HPDE6-E6E7 (cell line): ENCODE data around the gene NUP85.
"Not testable (repeated sequence)": the region's sequence is repeated elsewhere in the genome, so short reads cannot be mapped to it uniquely, and the experiment has no call there.

Source experiments
- DNase-seq: peaks from one replicate; pipeline ENCODE4 v3.0.0; 2011; ENCODE audit warnings: missing footprints; ENCODE audit errors: extremely low spot score

Gene NUP85

DNA sequence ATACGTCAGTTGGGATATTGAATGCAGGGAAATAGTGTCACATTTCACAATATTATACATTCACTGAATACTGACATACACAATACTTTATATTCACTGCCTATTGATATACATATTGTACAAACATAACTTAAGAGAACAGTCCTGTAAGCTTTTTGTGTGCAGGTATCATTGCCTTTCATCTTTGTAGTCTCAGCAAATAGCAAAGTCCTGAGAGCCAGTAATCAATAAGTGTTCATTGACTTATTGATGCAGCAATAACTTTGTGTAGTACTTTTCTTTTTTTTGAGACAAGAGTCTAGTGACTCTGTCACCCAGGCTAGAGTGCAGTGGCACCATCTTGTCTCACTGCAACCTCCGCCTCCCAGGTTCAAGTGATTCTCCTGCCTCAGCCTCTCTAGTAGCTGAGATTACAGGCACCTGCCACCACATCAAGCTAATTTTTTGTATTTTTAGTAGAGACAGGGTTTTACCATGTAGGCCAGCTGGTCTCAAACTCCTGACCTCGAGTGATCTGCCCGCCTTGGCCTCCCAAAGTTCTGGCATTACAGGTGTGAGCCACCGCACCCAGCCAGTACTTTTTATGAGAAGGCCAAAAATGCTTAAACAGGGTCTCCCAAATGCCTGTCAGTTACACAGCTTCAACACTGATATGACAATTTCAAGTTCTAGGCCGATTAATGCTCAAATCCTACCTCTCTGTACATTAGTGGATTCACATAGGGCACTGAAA, 5.4 kb upstream of the NUP85 start:
- no peak for DNase-seq

DNA sequence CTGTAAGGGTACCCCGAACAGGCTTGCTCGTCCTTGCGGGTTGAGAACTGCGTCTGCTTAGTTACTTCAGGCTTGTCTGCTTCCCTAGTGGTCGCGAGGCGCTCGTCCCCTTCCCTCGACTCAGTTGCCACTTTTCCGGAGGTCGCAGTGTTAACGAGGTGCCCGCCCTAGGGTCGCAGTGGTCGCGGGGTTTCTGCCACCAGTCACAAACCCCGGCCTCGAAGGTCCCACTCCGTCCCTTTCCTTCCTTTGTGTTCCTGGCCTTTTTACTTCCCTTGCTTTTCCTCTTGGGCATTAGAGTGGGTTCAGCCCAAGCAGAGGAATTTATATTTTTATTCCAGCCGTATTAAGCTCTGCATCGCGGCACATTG, 299 bp downstream of the NUP85 start:
- DNase-seq = no peak

DNA sequence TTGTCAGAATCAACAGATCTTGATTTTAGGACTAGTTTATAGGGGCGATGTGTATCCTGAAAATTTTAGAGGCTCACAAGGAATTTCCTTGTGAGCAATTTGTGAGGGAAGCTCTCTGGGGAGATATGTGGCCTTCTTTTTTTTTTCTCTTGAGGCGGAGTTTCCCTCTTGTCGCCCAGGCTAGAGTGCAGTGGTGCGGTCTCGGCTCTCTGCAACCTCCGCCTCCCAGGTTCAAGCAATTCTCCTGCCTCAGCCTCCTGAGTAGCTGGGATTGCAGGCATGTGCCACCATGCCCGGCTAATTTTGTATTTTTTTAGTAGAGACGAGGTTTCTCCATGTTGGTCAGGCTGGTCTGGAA, 1.6 kb downstream of the NUP85 start:
- not testable (repeated sequence) for DNase-seq

DNA sequence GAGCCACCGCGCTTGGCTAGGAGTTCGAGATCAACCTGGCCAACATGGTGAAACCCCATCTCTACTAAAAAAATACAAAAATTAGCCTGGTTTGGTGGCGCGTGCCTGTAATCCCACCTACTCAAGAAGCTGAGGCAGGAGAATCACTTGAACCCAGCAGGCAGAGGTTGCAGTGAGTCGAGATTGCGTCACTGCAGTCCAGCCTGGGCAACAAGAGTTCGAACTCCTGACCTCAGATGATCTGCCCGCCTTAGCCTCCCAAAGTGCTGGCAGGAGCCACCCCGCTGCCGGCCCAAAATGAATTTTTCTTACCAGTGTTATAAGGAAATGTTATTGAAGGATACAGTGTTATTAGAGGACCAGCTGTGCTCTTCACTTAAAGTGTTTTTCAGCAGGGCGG, 2.3 kb downstream of the NUP85 start:
- DNase-seq = no peak

DNA sequence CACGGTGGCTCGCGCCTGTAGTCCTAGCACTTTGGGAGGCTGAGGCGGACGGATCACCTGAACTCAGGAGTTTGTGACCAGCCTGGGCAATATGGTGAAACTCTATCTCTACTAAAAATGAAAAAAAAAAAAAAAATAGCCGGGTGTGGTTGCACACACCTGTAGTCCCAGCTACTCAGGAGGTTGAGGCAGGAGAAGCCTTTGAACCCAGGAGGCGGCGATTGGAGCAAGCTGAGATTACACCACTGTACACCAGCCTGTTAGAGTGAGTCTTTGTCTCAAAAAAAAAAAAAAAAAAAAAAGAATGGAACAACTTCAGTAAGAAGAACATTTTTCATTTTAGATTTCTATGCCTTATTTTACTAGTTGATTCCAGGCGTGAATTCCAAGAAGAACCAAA, 2.7 kb downstream of the NUP85 start:
- no peak for DNase-seq

DNA sequence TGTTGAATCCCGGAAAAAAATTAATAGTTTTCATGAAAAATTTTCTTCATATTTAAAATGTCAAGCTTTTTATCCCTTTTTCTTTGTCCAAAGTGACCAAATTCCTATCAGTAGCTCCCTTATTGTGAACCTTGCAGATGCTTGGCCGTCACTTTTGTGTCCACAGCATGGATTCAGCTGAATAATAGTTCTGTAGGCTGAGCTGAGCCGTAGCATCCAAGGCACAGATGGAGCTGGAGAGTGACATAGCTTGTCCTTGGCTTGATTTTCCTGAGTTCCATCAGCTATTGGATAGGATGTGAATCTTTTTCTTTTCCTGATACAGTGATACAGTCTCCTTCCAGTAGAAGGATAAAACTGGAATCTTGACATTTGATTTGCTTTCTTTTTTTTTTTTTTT, 3.6 kb downstream of the NUP85 start:
- DNase-seq = no peak

DNA sequence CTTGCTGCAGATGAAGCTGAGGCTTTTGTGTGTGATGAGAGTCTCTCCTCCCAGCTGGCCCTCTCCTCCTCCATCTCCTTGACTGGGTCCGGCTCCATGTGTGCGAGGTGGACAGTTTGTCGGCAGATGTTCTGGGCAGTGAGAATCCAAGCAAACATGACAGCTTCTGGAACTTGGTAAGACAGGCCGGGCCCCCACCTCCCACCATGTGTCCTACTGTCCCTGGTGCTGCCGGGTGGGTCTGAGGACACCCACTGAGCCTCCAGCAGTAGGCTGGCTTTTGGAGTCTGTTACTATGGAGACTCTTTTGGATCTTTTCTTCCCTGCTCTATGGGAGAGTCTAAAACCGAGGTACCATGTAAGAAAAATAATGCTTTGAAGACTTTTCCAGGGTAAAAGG, 12.7 kb downstream of the NUP85 start:
- DNase-seq = no peak

DNA sequence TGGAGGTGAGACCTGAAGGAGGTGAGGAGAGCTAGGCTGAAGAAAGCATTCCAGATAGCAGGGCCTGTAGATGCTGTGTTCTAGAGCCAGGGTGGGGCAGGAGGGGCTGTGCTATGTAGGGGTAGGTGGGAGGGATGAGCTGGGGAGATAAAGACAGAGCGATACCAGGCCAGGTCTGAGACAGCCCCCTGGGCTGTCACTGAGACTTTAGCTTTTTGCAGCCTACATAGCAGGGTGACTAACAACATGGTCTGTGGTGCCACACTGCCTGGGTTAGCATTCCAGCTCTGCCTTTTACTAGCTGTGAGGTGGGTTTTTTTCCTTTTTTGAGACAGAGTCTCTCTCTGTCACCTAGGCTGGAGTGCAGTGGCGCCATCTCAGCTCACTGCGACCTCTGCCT, 14.3 kb downstream of the NUP85 start:
- no peak for DNase-seq

DNA sequence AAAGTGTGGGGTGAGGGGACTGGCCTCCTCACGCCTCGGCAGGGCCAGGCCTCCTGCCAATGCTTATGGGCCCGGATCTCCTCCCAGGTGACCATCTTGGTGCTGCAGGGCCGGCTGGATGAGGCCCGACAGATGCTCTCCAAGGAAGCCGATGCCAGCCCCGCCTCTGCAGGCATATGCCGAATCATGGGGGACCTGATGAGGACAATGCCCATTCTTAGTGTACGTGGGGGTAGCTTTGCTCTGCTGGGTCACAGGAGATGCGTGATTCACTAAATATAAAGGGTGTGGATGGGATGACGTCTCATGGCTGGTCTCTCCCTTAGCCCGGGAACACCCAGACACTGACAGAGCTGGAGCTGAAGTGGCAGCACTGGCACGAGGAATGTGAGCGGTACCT, 19.5 kb downstream of the NUP85 start:
- DNase-seq = no peak

DNA sequence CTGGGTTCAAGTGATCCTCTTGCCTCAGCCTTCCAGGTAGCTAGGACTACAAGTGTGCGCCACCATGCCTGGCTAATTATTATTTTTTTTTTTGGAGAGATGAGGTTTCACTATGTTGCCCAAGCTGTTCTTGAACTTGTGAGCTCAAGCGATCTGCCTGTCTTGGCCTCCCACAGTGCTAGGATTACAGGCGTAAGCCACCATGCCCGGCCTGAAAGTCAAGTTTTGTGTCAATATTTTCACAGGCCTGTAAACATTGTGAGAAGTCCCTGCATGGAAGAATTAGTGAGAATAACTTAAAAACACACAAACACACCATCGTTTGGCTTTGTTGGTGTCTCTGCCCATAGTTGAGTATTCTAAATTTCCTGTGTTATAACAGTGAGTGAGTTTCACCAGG, 22.2 kb downstream of the NUP85 start:
- DNase-seq = no peak

DNA sequence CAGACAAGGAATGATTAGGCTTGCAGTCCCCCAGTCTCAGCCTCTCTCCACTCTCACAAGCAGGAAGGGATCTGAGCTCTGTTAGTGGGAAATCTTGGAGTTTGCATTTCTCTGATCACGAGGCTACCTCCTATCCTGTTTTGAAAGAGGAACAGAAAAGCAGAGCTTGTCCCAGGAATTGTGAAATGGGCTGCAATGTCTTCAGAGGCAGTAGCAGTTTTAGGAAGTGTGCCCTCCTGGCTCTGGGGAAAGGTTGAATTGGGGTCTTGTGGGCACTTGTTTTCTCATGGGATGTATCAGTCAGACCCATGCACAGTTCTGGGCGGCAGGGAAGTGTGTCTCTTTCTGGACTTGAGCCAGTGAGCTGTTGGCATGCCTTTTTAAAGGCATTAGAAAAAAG, 22.8 kb downstream of the NUP85 start:
- no peak for DNase-seq

DNA sequence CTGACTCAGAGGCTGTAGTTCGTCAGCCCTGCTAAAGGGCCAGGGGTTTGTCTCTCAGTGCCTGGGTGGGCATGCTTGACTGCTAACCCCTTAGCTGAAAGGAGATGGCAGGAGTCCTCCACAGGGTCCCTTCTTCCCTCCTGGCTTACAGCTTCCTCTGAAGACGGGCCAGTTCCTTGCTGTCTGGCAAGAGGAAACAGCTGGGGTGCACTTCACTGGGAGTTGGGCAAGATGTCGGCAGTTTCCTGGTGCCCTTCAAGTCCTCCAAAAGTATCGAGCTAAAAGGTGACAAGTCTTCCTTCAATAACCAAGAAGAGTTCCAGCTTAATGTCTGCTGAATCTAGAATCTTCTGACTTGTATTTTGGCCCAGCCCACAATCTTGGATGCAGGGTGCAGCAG, 23.4 kb downstream of the NUP85 start:
- no peak for DNase-seq

DNA sequence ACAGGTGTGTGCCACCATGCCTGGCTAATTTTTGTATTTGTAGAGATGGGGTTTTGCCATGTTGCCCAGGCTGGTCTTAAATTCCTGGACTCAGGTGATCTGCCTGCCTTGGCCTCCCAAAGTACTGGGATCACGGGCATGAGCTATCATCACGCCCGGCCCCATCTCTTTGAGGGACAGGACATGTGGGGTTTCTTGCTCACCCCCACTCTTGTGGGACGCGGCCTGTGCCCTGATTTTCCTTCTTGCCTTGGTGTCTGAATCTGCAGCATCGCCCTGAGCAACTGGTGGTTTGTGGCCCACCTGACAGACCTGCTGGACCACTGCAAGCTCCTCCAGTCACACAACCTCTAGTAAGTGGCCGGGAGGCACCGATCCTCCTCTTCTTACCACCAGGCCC, 25.6 kb downstream of the NUP85 start:
- no peak for DNase-seq

DNA sequence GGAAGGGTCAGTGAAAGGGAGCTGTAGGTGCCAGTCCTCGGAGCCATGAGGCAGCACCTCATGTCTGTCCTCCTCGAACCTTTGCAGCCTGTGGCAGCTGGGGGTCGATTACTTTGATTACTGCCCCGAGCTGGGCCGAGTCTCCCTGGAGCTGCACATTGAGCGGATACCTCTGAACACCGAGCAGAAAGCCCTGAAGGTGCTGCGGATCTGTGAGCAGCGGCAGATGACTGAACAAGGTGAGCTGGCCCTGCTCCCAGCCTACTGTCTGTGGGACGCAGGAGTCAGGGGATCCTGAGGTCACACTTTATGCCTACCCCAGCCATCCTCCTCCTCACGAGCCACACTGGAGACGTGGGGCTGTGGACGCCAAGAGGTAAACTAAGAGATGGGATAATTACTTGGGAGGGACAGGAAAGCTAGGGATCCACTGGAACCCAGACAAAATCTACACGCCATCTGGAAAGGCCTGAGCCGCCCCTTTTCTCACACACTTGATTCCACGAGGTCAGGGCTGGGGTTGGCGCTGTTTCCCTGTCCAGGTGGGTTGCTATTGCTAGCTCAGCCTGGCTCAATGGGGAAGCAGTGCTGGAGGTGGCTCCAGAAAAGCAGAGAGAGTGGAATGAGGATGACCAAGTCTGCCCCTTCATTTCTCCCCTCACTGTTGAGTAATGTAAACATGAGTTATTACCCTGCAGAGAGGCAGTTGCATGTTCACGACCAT, 26.4 kb downstream of the NUP85 start:
- DNase-seq = no peak

DNA sequence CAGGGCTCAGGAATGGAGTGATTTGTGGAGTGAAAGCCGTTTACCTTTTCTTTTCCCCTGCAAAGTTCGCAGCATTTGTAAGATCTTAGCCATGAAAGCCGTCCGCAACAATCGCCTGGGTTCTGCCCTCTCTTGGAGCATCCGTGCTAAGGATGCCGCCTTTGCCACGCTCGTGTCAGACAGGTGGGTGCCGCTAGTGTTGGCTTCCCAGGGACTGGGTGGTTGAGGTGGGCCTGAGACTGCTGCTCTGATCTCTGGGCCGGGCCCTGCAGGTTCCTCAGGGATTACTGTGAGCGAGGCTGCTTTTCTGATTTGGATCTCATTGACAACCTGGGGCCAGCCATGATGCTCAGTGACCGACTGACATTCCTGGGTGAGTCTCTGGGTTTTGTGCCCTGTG, 27.3 kb downstream of the NUP85 start:
- no peak for DNase-seq

DNA sequence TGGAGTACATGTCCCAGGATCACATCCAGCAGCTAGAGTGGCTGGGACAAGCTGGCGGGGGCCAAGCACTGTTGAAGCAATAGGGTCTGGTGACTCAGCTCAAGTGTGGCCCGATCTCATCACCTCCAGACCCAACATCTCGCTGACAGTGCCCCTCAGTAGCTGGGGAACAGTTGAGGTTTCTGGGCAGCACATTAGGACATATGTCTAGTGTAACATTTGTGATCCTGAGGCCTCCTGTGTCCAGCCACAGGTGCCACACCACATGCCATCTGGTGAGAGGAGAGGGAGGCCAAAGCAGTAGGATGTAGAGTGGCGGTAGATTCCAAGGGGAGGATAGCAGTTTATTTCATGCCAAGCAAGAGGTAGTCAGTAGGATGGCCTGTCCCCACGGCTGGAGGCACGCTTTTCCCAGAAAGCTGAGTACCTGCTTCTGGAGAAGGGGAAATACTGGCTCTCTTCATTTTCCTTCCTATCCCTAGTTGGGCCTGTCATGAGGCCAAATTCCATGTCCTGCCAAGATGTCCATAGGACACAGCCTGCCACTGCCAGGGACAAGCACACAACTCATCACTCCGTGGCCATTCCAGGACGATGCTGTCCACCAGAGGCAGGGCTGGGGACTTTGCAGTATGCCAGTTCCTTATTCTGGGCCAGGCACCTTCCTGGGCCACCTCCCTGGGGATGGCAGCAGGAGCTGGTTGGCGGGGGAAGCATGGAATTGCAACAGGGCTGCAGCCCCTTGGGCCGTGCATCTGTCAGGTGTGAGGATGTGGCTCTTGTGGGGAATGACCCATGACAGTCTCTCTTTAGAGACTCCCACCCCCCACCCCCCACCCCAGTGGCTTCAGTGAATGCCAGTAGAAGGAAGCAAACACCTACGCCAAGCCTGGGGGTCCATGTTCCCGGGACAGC, 31.9 kb downstream of the NUP85 start:
- DNase-seq = no peak

DNA sequence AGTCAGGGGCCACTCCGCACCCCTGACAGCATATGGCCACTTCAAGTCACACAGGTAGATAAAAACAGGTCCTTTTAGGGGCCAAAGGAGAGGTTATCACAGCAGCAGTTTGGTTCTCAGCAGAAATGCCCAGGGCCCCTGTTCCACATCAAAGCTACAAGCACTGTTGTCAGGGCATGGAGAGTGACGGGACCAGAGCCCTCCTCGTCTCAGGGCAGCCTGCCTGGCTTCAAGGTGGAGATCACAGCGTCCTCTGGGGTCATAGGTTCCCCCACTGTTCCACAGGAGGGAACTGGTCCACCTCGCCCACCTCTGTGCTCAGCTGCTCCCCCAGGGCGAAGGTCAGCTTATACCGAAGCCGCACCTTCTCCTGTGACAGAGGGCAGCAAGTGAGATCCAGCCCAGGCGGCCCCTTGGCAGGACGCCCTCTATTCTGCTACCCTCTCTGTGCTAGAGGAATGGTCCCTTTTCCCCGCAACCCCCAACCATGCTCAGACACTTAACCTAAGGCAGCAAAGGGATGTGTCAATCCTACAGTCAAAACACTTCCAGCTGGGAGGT, 32.6 kb downstream of the NUP85 start:
- no peak for DNase-seq

DNA sequence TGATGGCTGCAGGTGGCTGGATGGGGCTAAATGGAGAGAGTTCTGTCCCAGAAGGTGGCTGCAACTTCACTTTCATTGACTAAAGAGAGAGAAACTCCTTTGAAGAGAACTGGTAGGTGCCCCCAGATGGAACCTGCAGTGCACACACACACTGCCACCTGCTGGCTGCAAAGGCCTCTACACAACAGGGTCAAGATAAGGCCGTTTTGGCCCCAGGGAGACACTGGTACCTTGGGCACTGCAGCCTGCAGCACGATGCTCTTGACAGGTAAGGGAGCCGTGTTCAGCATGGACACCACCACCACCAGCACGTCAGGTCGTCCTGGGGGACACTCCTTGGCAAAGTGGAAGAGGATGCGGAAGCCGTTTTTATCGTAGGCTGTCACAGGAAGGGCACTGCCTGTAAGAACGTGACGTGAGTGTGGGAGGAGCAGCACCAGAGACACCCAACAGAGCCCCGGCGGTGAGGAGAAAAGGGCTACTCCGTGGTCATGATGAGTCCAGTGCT, 33.3 kb downstream of the NUP85 start:
- peak; percentile 70 for DNase-seq

DNA sequence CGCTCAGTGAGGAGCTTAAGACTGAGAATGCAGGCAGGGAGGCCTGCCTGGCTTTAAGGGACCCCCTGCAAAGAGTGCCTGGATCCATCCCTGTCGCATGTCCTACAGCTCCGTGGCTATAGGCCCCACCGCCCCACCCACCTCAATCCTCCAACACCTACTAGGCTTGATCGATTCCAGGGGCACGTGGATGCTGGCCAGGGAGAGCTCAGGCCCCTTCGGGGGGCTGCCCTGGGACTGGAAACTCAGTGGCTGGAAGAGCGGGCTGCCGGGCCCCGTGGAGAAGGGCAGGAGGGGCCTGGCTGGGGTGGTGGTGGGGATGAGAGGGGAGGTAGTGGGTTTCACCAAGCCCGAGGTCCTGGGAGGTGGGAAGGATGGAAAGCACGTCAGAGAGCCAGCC, 33.7 kb downstream of the NUP85 start:
- no peak for DNase-seq

DNA sequence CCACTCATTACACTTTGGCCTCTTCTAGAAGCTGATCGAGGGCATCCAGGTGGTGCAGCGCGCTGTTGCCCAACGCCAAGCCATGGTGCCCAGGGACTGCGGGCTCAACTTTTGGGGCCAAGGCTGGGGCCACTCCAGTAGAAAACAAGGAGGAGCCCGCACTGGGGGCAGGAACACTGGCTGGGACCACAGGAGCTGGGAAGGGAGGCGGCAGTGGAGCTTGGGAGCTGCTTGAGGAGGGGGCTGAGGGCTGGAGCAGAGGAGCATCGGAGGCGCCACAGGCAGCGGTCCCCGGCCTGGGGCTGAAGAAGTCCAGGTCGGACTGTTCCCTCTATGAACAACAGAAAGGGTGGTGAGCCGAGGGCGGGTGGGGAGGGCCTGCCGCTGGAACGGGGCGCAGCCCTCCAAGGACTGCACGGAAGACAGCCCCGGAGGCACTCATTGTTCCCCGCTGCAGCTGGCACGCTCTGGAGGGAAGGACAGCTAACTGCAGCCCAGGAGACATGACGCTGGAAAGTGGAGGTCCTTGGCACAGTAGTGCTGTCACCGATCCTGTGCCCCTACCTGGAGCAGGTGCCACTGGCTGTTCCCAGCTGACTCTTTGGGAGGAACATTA, 34.4 kb downstream of the NUP85 start:
- no peak for DNase-seq

DNA sequence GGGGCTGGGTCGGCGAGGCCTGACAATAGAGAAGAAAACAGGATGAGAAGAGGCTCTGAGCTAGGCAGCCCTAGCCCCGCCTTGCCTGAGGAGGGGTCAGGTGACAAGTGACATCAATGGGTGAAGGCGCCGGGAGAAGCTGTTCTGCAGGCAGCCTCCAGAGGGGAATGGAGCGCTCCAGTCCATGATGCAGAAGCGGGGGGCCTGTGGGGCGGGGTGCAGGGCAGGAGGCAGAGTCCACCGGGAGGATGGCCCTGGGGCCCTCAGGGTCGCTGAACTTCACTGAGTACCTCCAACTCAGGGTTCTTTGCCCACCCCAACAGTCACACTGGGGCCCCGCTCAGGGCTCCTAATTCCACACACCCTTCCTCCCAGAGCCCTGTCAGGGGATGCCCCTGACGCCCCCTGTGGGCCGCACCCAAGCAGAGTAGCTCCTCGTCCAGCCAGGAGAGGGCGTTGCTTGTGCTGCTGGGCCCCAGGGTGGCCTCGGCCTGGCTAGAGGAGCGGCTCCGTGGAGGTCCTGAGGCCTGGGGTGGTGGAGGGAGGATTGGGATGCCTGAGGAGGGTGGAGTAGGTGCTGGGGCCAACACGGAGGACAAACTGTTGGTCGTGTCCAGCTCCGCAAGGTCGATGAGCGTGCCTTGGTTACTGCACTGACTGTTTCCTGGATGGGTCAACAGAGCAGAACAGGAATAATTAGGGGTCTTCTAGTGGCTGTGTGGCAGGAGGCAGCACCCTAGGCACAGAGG, 35.1 kb downstream of the NUP85 start:
- DNase-seq = no peak
